GM12873 (cell line): Measurements from ENCODE around the gene EMC10.

Source experiments
- TF ChIP-seq, protein P1 (sequence below): IDR thresholded peaks from 2 replicates; pipeline ENCODE4 v1.5.1; 2012; ENCODE audit warnings: low read depth, mild to moderate bottlenecking, moderate library complexity, low read length, control low read depth; ENCODE audit not compliant: insufficient read depth; ENCODE audit errors: missing control alignments

The EMC10 gene

DNA sequence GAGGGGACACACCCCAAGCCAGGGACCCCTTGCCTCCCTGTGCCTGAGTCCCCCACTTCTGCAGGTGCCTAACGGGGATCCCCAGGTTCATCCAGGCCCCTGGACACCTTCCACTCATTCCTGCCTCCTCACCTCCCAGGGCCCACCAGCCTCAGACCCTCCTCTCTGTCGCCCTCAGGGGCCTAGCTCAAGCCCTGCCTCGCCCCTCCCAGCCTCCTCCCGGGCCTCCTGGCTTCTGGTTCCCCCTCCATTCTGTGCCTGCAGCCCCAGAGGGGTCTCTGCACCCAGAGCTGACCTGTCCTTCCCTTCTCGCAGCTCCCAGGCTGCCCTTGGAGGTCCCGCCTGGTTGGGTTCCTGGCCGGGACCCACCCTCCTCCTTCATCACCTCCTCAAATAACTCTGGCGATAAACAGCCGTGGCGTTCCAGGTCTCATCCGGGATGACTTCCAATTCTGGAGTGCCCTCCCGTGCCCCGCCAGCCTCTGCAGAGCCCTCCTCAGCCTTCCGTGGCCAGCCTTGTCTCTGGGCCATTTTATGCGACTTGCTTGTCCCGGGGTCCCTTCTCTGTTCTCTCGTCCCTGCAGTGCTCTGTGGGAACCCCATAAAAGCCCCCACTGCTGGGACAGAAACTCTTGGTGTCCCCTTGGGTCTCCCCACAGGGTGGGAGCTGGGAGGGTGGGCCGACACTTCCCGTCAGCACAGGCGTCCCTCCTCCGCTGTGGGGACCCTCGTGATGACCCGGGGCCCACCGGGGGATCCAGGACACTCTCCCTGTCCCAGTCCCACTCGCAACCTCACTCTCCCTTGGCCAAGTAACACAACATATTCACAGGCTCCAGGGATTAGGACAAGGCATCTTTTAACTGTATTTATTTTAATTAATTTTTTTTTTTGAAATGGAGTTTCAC is 25.5 kb downstream of the EMC10 start:
- TF ChIP-seq, protein P1, sequence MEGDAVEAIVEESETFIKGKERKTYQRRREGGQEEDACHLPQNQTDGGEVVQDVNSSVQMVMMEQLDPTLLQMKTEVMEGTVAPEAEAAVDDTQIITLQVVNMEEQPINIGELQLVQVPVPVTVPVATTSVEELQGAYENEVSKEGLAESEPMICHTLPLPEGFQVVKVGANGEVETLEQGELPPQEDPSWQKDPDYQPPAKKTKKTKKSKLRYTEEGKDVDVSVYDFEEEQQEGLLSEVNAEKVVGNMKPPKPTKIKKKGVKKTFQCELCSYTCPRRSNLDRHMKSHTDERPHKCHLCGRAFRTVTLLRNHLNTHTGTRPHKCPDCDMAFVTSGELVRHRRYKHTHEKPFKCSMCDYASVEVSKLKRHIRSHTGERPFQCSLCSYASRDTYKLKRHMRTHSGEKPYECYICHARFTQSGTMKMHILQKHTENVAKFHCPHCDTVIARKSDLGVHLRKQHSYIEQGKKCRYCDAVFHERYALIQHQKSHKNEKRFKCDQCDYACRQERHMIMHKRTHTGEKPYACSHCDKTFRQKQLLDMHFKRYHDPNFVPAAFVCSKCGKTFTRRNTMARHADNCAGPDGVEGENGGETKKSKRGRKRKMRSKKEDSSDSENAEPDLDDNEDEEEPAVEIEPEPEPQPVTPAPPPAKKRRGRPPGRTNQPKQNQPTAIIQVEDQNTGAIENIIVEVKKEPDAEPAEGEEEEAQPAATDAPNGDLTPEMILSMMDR = no peak

- TF ChIP-seq, protein P1 = no peak
Observed at GRCh38 chr19:50505856-50506611, 29.7 kb downstream of the EMC10 start.

DNA sequence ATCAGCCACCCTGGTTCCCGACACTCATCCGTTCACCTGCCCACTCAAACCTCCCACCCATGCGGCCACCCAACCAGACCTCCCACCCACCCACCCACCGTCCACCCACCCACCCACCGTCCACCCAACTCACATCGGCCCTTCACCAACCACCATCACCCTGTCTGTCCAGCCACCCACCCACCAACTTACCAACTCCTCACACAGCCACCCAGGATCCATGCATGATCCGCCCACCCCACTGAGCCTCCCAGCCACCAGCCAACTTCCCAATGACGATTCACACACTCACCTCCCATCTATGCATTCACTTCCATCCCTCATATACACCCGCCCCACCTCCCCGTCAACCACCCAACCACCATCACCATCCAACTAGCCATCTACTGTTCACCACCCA is 30.4 kb downstream of the EMC10 start:
- TF ChIP-seq, protein P1 = no peak

DNA sequence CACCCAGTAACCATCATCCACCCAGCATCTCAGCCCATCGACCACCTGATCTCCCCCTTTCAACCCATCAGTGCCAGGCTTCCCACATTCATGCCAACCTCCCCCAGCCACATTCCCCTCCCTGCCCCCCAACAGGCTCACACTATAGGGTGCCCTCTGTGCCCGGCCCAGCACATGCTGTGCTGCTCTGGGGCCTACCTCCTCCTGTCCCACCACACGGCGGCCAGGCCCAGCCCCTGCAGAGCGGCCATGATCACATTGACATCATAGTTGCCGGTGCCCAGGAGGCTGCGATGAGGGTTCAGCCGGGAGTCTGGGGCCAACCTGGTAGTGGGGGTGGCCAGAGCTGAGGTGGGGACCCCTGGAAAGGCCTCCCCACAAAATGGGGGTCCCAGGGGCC is 31.1 kb downstream of the EMC10 start:
- TF ChIP-seq, protein P1 = no peak

DNA sequence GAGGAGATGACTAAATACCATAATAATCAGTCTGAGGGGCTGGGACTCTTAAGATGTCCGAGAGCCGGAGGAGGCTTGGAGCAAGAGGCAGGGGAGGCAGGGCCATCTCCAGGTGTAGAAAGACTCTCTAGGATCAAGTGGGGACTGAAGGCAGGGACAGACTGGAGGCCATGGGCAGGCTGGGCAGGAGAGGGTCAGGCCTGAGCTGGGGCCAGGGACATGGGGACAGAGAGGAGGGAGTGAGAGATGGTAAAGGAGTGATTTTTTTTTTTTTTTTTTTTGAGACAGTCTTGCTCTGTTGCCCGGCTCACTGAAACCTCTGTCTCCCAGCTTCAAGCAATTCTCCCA is 32.5 kb downstream of the EMC10 start:
- TF ChIP-seq, protein P1 = no peak

GRCh38 chr19:50509366-50509765 is 33.1 kb downstream of the EMC10 start:
- TF ChIP-seq, protein P1 = no peak

GRCh38 chr19:50510121-50510670 is 33.9 kb downstream of the EMC10 start:
- TF ChIP-seq, protein P1 = no peak
